MM.1S (cell line): Measurements from ENCODE around the gene C19orf67.
"Not testable (repeated sequence)": the region's sequence is repeated elsewhere in the genome, so short reads cannot be mapped to it uniquely, and the experiment has no call there.

Experiments used
- CTCF ChIP-seq: fragments of 300-600 bp; sonication (generic); IDR thresholded peaks from 2 replicates; pipeline ENCODE4 v1.5.1; 2016; ENCODE audit warnings: antibody characterized with exemption, low read length, mixed read lengths
- EZH2 ChIP-seq: fragments of 300-600 bp; sonication (generic); optimal IDR thresholded peaks from 2 replicates; pipeline ENCODE3; 2017; ENCODE audit warnings: low read depth, mild to moderate bottlenecking, antibody characterized with exemption, low read length, mixed read lengths
- EZH2phosphoT487 ChIP-seq: fragments of 300-600 bp; sonication (generic); IDR thresholded peaks from 2 replicates; pipeline ENCODE4 v1.6.1; 2018; ENCODE audit warnings: antibody characterized with exemption, low read length

DNA sequence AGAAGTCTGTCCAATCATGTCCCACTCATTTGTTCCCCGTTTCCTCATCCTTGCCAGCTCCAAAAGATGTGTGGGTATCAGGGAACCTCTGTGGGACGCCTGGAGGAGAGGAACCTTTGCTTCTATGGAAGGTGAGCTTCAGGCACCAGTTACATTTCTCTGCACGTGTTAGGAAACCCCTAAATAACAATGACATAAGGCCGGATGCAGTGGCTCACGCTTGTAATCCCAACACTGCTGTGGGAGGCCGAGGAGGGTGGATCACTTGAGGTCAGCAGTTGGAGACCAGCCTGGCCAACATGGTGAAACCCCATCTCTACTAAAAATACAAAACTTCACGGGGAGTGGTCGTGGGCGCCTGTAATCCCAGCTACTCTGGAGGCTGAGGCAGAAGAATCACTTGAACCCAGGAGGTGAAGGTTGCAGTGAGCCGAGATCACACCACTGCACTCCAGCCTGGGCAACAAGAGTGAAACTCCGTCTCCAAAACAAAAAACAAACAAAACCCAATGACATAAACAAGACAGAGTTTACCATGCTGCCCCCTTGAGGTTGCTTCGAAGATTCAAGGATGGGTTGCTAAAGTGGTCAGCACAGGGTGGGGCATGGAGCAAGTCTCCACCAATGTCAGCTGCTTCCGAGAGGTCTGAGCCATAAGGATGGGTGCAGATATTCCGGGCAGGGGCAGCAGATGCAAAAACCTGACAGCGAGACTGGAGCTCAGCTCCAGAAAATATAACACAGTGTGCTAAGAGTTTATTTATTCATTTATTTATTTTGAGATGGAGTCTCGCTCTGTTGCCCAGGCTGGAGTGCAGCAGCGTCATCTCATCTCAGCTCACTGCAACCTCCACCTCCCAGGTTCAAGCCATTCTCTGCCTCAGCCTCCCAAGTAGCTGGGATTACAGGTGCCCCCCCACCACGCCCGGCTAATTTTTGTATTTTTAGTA is 42.6 kb downstream of the C19orf67 start:
- peak; percentile 53 for TF ChIP-seq CTCF
- TF ChIP-seq EZH2, EZH2phosphoT487: not testable (repeated sequence)
